Embryonic facial prominence (tissue), 1 donor: ENCODE results near the gene SPDYE17.
"Not testable (repeated sequence)": the region's sequence is repeated elsewhere in the genome, so short reads cannot be mapped to it uniquely, and the experiment has no call there.

Experiments
- DNase-seq: peaks from one replicate; pipeline ENCODE4 v3.0.0-alpha.2; 2016; ENCODE audit errors: extremely low spot score

Gene SPDYE17

GRCh38 chr7:76998764-76999450 lies 33.3 kb downstream of the SPDYE17 start:
- DNase-seq: not testable (repeated sequence)

- DNase-seq: no peak
Observed at GRCh38 chr7:76998285-76998589, 33.9 kb downstream of the SPDYE17 start.

- DNase-seq: no peak
Observed at GRCh38 chr7:76997381-76998284, 34.5 kb downstream of the SPDYE17 start.

GRCh38 chr7:76996932-76997331 lies 35.2 kb downstream of the SPDYE17 start:
- not testable (repeated sequence) for DNase-seq

GRCh38 chr7:76994286-76994685 lies 37.9 kb downstream of the SPDYE17 start:
- not testable (repeated sequence) for DNase-seq

- DNase-seq: not testable (repeated sequence)
Observed at GRCh38 chr7:76993831-76994230, 38.3 kb downstream of the SPDYE17 start.

- DNase-seq: not testable (repeated sequence)
Observed at GRCh38 chr7:76992871-76993270, 39.3 kb downstream of the SPDYE17 start.

GRCh38 chr7:76992204-76992603 lies 40.0 kb downstream of the SPDYE17 start:
- not testable (repeated sequence) for DNase-seq

- DNase-seq: not testable (repeated sequence)
Observed at GRCh38 chr7:76990202-76990601, 42.0 kb downstream of the SPDYE17 start.

GRCh38 chr7:76985924-76986717 lies 46.0 kb downstream of the SPDYE17 start:
- not testable (repeated sequence) for DNase-seq

GRCh38 chr7:76984784-76985136 lies 47.4 kb downstream of the SPDYE17 start:
- DNase-seq: not testable (repeated sequence)

GRCh38 chr7:76983937-76984783 lies 48.0 kb downstream of the SPDYE17 start:
- not testable (repeated sequence) for DNase-seq

GRCh38 chr7:76983333-76983732 lies 48.8 kb downstream of the SPDYE17 start:
- not testable (repeated sequence) for DNase-seq

GRCh38 chr7:76982501-76982900 lies 49.7 kb downstream of the SPDYE17 start:
- not testable (repeated sequence) for DNase-seq

GRCh38 chr7:76981187-76981970 lies 50.8 kb downstream of the SPDYE17 start:
- DNase-seq: not testable (repeated sequence)

- DNase-seq: not testable (repeated sequence)
Observed at GRCh38 chr7:76980576-76980975, 51.6 kb downstream of the SPDYE17 start.

- DNase-seq: not testable (repeated sequence)
Observed at GRCh38 chr7:76977761-76978367, 54.3 kb downstream of the SPDYE17 start.

- not testable (repeated sequence) for DNase-seq
Observed at GRCh38 chr7:76974793-76975579, 57.2 kb downstream of the SPDYE17 start.

- not testable (repeated sequence) for DNase-seq
Observed at GRCh38 chr7:76974336-76974735, 57.8 kb downstream of the SPDYE17 start.
